OCI-LY1 (cell line): ENCODE measurements around the gene SLC24A3.

ENCODE experiments used
- H2AFZ ChIP-seq: fragments of 200-600 bp; sonication (generic), shearing (Covaris generic); 2 replicates; pipeline ENCODE4 v1.6.0; 2014; ENCODE audit warnings: antibody characterized with exemption, mild to moderate bottlenecking, low read length
- H3F3A ChIP-seq: fragments of 200-600 bp; sonication (generic), shearing (Covaris generic); 2 replicates; pipeline ENCODE4 v1.6.0; 2014; ENCODE audit warnings: mild to moderate bottlenecking, antibody characterized with exemption, low read length, moderate library complexity; ENCODE audit not compliant: insufficient read depth
- H3K27ac ChIP-seq: fragments of 200-600 bp; sonication (generic); 2 replicates; pipeline ENCODE4 v1.5.1; 2014; ENCODE audit warnings: low read length, mixed run types, mild to moderate bottlenecking, low read depth; ENCODE audit not compliant: poor library complexity, severe bottlenecking
- H3K27me3 ChIP-seq: fragments of 200-600 bp; sonication (generic); 2 replicates; pipeline ENCODE4 v1.6.0; 2014; ENCODE audit warnings: antibody characterized with exemption, mild to moderate bottlenecking, low read length, moderate library complexity; ENCODE audit not compliant: insufficient read depth
- H3K36me3 ChIP-seq: fragments of 200-600 bp; sonication (generic); 2 replicates; pipeline ENCODE4 v1.6.1; 2014; ENCODE audit warnings: mild to moderate bottlenecking, antibody characterized with exemption, low read length, moderate library complexity, mixed read lengths; ENCODE audit not compliant: insufficient read depth
- H3K4me1 ChIP-seq: fragments of 200-600 bp; sonication (generic); 2 replicates; pipeline ENCODE4 v1.5.1; 2014; ENCODE audit warnings: mild to moderate bottlenecking, low read length, moderate library complexity; ENCODE audit not compliant: insufficient read depth, severe bottlenecking
- H3K4me2 ChIP-seq: fragments of 200-600 bp; sonication (generic), shearing (Covaris generic); 2 replicates; pipeline ENCODE4 v1.6.1; 2014; ENCODE audit warnings: low read length
- H3K4me3 ChIP-seq: fragments of 200-600 bp; sonication (generic); 2 replicates; pipeline ENCODE4 v1.5.1; 2014; ENCODE audit warnings: low read length, low read depth, mild to moderate bottlenecking, mixed read lengths; ENCODE audit not compliant: poor library complexity, severe bottlenecking
- H3K79me2 ChIP-seq: fragments of 200-600 bp; shearing (Covaris generic); 2 replicates; pipeline ENCODE4 v1.6.1; 2016; ENCODE audit warnings: mixed run types, low read length, mixed read lengths; ENCODE audit not compliant: insufficient read depth
- H3K9ac ChIP-seq: fragments of 200-600 bp; sonication (generic), shearing (Covaris generic); 2 replicates; pipeline ENCODE4 v1.6.1; 2014; ENCODE audit warnings: mild to moderate bottlenecking, low read length, mixed read lengths
- H3K9me2 ChIP-seq: fragments of 200-600 bp; sonication (generic), shearing (Covaris generic); 2 replicates; pipeline ENCODE4 v1.6.1; 2014; ENCODE audit warnings: low read depth, mild to moderate bottlenecking, low read length, mixed read lengths
- H3K9me3 ChIP-seq: fragments of 200-600 bp; shearing (Covaris generic); 2 replicates; pipeline ENCODE4 v1.6.1; 2014; ENCODE audit warnings: low read length, mixed read lengths
- H4K20me1 ChIP-seq: fragments of 200-600 bp; sonication (generic), shearing (Covaris generic); 2 replicates; pipeline ENCODE4 v1.6.0; 2016; ENCODE audit warnings: mild to moderate bottlenecking, low read length; ENCODE audit not compliant: insufficient read depth
- CTCF ChIP-seq: fragments of 200-600 bp; sonication (generic), shearing (Covaris generic); IDR thresholded peaks from 2 replicates; pipeline ENCODE4 v1.5.1; 2017; ENCODE audit warnings: mild to moderate bottlenecking, antibody characterized with exemption, low read length, moderate library complexity, mixed read lengths
- EZH2 ChIP-seq: fragments of 200-600 bp; sonication (generic), shearing (Covaris generic); IDR thresholded peaks from 2 replicates; pipeline ENCODE4 v1.8.0; 2017; ENCODE audit warnings: borderline replicate concordance, mixed run types, mild to moderate bottlenecking, antibody characterized with exemption, low read length, moderate library complexity, mixed read lengths

SLC24A3 gene

GRCh38 chr20:19588732-19589131, 376.3 kb downstream of the SLC24A3 start:
- H2AFZ ChIP-seq = no peak overlapping the region
- no peaks in the 10 kb centered on the region for H3K4me1 ChIP-seq
- no peak overlapping the region for H3K27ac ChIP-seq
- no peak overlapping the region for H3K4me3 ChIP-seq
- H3F3A ChIP-seq = no peaks in the 10 kb centered on the region
- H3K79me2 ChIP-seq = no peaks in the 10 kb centered on the region
- no peak overlapping the region for H3K4me2 ChIP-seq
- no peaks in the 10 kb centered on the region for H3K9me2 ChIP-seq
- no peaks in the 10 kb centered on the region for H3K9me3 ChIP-seq
- no peaks in the 10 kb centered on the region for H3K36me3 ChIP-seq
- no peaks in the 10 kb centered on the region for H3K27me3 ChIP-seq
- no peaks in the 10 kb centered on the region for H4K20me1 ChIP-seq
- TF ChIP-seq CTCF = no peak
- TF ChIP-seq EZH2 = no peak
- no peak overlapping the region for H3K9ac ChIP-seq

GRCh38 chr20:19589787-19590362, 377.4 kb downstream of the SLC24A3 start:
- H3K27me3 ChIP-seq = no peaks in the 10 kb centered on the region
- H3K9me3 ChIP-seq = no peaks in the 10 kb centered on the region
- no peak overlapping the region for H3K4me2 ChIP-seq
- H3K79me2 ChIP-seq = no peaks in the 10 kb centered on the region
- H4K20me1 ChIP-seq = no peaks in the 10 kb centered on the region
- TF ChIP-seq CTCF (no peak), EZH2 (no peak)
- no peaks in the 10 kb centered on the region for H3K4me1 ChIP-seq
- no peaks in the 10 kb centered on the region for H3F3A ChIP-seq
- H3K4me3 ChIP-seq = no peak overlapping the region
- no peak overlapping the region for H3K9ac ChIP-seq
- H3K27ac ChIP-seq = no peak overlapping the region
- H3K9me2 ChIP-seq = no peaks in the 10 kb centered on the region
- no peak overlapping the region for H2AFZ ChIP-seq
- H3K36me3 ChIP-seq = no peaks in the 10 kb centered on the region

GRCh38 chr20:19590382-19590781, 377.9 kb downstream of the SLC24A3 start:
- H3K27me3 ChIP-seq = no peaks in the 10 kb centered on the region
- no peaks in the 10 kb centered on the region for H3K9me2 ChIP-seq
- H3K9ac ChIP-seq = no peak overlapping the region

More at GRCh38 chr20:19590382-19590781, 377.9 kb downstream of the SLC24A3 start:
- no peaks in the 10 kb centered on the region for H3K4me1 ChIP-seq
- TF ChIP-seq EZH2 (no peak), CTCF (no peak)
- H3K79me2 ChIP-seq = no peaks in the 10 kb centered on the region
- H3K4me2 ChIP-seq = no peak overlapping the region
- no peak overlapping the region for H3K27ac ChIP-seq
- no peaks in the 10 kb centered on the region for H3K9me3 ChIP-seq
- H2AFZ ChIP-seq = no peak overlapping the region
- H3K4me3 ChIP-seq = no peak overlapping the region
- H4K20me1 ChIP-seq = no peaks in the 10 kb centered on the region
- no peaks in the 10 kb centered on the region for H3F3A ChIP-seq
- no peaks in the 10 kb centered on the region for H3K36me3 ChIP-seq
